Activated CD8-positive, alpha-beta memory T cell treated with anti-CD3 and anti-CD28 coated beads for 48 hours (primary cell): Measurements from ENCODE around the gene ERICH2.

Source experiments
- DNase-seq, 3 experiments: peaks; one replicate each; pipeline ENCODE4 v3.0.0-alpha.2; 2020; ENCODE audit warnings: low read depth in 2 of 3, low spot score in 2 of 3

Gene ERICH2

DNA sequence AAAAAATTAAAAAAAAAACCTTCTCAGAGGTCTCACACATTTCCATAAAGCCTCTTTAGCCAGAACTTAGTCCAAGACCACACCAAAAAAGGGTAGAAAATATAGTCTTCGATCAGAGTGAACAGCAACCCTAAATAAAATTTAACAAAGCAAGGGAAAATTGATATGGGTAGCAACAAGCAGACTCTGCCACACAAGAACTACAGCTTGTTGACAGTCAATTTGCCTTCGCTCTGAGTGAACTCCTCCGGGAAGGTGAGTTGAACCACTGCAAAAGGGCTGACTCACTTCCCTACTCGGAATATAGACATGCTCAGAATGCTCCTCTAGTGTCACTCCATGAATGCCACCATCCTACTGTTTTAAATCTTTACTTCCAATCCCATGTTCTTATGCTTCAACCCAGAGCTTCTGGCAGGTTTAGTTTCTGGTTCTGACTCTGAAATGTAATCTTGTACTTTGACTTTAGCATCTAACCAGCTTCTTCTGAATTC, 70.6 kb downstream of the ERICH2 start:
- no peak for DNase-seq

DNA sequence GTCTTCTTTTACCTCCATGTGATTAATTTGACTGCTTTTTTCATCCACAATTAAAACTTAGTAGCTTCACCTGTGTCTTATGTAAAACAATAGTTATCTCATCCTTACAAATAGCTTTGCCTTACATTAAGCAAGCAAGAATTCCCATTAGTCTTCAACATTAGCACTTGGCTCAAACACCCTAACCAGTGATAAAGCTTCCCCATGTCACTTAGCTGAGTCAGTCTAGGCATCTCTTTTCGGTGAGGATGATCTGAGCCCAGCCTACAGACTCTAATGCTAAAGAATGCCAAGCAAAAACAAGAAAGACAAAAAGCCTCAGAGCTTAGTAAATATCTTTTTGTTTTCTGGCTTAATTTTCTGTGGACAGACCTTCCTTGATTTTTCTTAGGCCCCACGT, 72.6 kb downstream of the ERICH2 start:
- DNase-seq, result no peak

DNA sequence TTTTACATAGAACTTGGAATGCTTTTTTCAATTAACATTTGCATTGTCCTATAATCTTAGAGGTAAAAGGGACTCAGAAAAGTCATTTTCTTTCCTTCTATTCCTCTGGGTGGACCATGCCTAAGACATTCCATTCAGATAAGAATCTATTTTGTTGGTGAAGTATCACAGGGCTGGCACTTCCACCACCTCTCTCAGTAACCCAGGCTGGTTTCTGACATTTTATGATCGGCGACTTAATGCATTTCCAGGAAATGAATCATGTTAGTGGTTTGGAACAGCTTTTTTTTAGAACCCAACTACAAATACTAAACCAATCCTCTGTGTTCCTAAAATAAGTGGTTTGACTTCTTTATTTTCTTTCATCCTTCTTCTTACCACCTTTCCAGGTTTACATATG, 73.5 kb downstream of the ERICH2 start:
- no peak for DNase-seq

DNA sequence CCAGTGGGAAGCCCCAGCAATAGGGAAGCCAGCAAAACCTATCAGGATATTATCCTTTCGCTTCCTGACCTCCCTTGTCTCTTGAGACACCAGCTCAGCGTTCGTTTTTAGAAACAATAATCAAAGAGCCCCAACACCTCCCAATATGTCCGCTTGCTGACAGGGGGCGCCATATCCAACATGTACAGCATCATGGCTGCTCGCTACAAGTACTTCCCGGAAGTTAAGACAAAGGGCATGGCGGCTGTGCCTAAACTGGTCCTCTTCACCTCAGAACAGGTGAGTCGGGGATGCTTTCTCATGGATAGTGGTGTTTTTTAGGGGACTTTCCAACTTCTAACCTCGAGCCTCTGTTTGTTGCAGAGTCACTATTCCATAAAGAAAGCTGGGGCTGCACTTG, 75.2 kb downstream of the ERICH2 start:
- no peak for DNase-seq

DNA sequence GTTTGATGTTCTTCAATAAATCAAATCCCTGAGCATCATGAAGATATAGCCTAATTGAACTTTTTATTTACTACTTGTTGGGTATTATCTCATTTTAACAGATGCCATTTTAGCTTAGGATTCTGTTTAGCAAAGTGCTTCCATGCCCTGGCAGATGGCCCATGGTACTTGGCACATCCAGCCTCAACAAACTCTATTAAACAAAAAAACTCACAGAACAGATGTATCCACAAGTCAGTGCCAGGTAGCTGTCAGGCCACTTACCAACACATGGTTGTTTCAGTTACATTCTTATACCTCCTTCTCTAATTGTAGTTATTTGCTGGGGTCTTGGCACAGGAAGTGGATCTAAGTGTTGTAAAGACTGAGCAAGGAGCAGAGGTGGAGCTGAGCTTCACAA, 76.1 kb downstream of the ERICH2 start:
- DNase-seq, result no peak

DNA sequence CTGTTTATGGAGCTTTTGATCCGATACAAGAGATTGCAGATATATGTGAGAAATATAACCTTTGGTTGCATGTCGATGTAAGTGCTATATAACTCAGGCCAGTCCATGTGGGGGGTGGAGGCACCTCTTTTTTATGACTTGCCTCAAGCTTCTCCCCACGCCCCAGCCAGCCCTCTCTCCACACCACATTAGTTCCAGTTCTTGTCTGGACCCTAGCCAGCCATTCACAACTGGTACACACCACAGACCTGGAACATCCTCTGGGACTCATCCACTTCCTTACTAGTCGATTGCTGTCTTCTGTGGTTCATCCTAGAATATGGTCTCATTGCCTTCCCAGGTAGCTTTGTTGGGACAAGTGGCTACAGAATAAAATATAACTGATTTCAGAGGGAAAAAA, 77.5 kb downstream of the ERICH2 start:
- DNase-seq, result no peak
